Spleen (tissue), 11 donors: ENCODE results near the gene NACAD. TPM values are rescaled to one million over a fixed set of nuclear protein-coding genes. Genes with fewer than 3 reads are reported as not detected.
A peak's percentile ranks its signal among the peaks of the same experiment; 100 is the strongest.

Experiments used
- DNase-seq: peaks from one replicate; pipeline ENCODE4 v3.0.0-alpha.2; 2020
- H3K27ac ChIP-seq, 8 donors: fragments of 200-600 bp; sonication (generic) in 7 of 8; 1 replicate in 4 of 8; 2 replicates in 4 of 8; pipeline versions ENCODE4 v1.5.0 to v1.8.0; 2016 to 2021; ENCODE audit warnings: inconsistent platforms in 4 of 8, mild to moderate bottlenecking in 4 of 8, moderate library complexity in 1 of 8
- H3K27me3 ChIP-seq, 7 donors: fragments of 200-600 bp; sonication (generic) in 6 of 7; replicated peaks in 1 of 7; 1 replicate in 4 of 7; 2 replicates in 3 of 7; pipeline versions ENCODE4 v1.5.0 to v1.8.0; 2016 to 2021; ENCODE audit warnings: inconsistent platforms in 3 of 7, mild to moderate bottlenecking in 1 of 7
- H3K36me3 ChIP-seq, 6 donors: fragments of 200-600 bp; sonication (generic) in 5 of 6; 1 replicate in 4 of 6; 2 replicates in 2 of 6; pipeline versions ENCODE4 v1.5.0 to v1.8.0; 2016 to 2021; ENCODE audit warnings: inconsistent platforms in 2 of 6
- H3K4me1 ChIP-seq, 6 donors: fragments of 200-600 bp; sonication (generic) in 5 of 6; 1 replicate in 3 of 6; 2 replicates in 3 of 6; pipeline versions ENCODE4 v1.5.0 to v1.8.0; 2016 to 2021; ENCODE audit warnings: inconsistent platforms in 3 of 6
- H3K4me3 ChIP-seq, 8 donors: fragments of 200-600 bp; sonication (generic) in 7 of 8; 1 replicate in 4 of 8; 2 replicates in 4 of 8; pipeline versions ENCODE4 v1.5.0 to v1.8.0; 2016 to 2021; ENCODE audit warnings: inconsistent platforms in 4 of 8, mild to moderate bottlenecking in 4 of 8, moderate library complexity in 2 of 8
- H3K9me3 ChIP-seq, 8 donors: fragments of 200-600 bp; sonication (generic) in 7 of 8; 1 replicate in 4 of 8; 2 replicates in 4 of 8; pipeline versions ENCODE4 v1.5.0 to v1.8.0; 2016 to 2021; ENCODE audit warnings: inconsistent platforms in 4 of 8
- CTCF ChIP-seq, 11 experiments: fragments of 200-600 bp in 7 of 11; fragments of 450-650 bp in 4 of 11; sonication (generic) in 4 of 11; IDR thresholded peaks in 8 of 11; conservative IDR thresholded peaks in 3 of 11; 1 replicate in 7 of 11; 2 replicates in 4 of 11; pipeline versions ENCODE4 v1.4.0 to v1.8.0; 2016 to 2021; ENCODE audit warnings: antibody characterized with exemption in 11 of 11, inconsistent platforms in 4 of 11, mild to moderate bottlenecking in 1 of 11
- POLR2A ChIP-seq, 3 donors: fragments of 450-650 bp; IDR thresholded peaks; one replicate each; pipeline ENCODE4 v1.5.1; 2017; ENCODE audit warnings: antibody characterized with exemption in 3 of 3, mild to moderate bottlenecking in 1 of 3
- POLR2AphosphoS5 ChIP-seq, 3 donors: sonication (generic); formaldehyde crosslinking; IDR thresholded peaks; one replicate each; pipeline ENCODE4 v1.5.1; 2017; ENCODE audit warnings: antibody characterized with exemption in 3 of 3
- WGBS, 5 donors: extraction: QIAGEN DNeasy Blood & Tissue Kit in 3 of 5; methylation state at CpG; one replicate each; pipeline versions ENCODE4 v1.1.5 to v1.1.7; 2013 to 2018; 5-methylcytosine and 5-hydroxymethylcytosine counted together
- intact Hi-C: fragments of 100-400 bp; cut with DNase I; formaldehyde crosslinking; loops from one replicate; pipeline ENCODE4 v1.15.0; 2023; ENCODE audit warnings: low total_unique reads
- polyA plus RNA-seq, 3 donors: library from polyadenylated mRNA; stranded (reverse); fragments of 200-250 nt; gene quantifications; one replicate each; pipeline ENCODE4 v1.2.1, GENCODE V29; 2013
- total RNA-seq, 7 donors: library from RNA; depleted of rRNA in 3 of 7; stranded (reverse); fragments of >200 nt in 3 of 7; fragmentation: NEBNext Ultra II Directional in 4 of 7; extraction: Animal tissue kit (Norgen Biotek cat#: 25700) in 4 of 7; gene quantifications; one replicate each; pipeline versions ENCODE4 v1.1.0 to v1.2.1, GENCODE V29; 2016 to 2021
- donor health status: healthy with polysubstance abuse.
- donor health status: DM: no; HTN: no; CAD: no; lungs with moderate emphysema.
- donor health status: DM: no; HTN: no; CAD: no.
- donor health status: Bipolar disorder and iron deficiency.
- donor health status: healthy.
- donor health status: DM: no; HTN: no; CAD: no.
- donor health status: DM: yes; HTN: yes; CAD: no.

Gene NACAD
- total and polyA plus RNA-seq, 10 donors: 0.30 to 6.2 (median 1.7) TPM

- H3K27me3 ChIP-seq: no peaks in the 10 kb centered on the region
- no peaks in the 10 kb centered on the region for H3K9me3 ChIP-seq
- TF ChIP-seq POLR2A (IDR thresholded peaks at IDR 0.05) (no peak), POLR2AphosphoS5 (IDR thresholded peaks at IDR 0.05) (no peak), CTCF (IDR thresholded peaks at IDR 0.05 in 8 of 11, conservative IDR thresholded peaks at IDR 0.05 in 3 of 11) (no peak)
- H3K36me3 ChIP-seq: peaks cover 0 to 20% (median 18%) of the 10 kb centered on the region in 6 donors
- peaks cover 0 to 18% (median 5%) of the 10 kb centered on the region in 6 donors for H3K4me1 ChIP-seq
- intact Hi-C loops: no loop called here
- no peak for DNase-seq
- 86 to 91% (median 89%) methylated on average over 10 to 14 of the region's 14 CpGs for WGBS, 5 donors
- no peak overlapping the region for H3K27ac ChIP-seq
- no peak overlapping the region for H3K4me3 ChIP-seq
Observed at GRCh38 chr7:45080958-45081669, 7.7 kb downstream of the NACAD start.

- Histone ChIP-seq H3K4me1 (peaks cover 0 to 18% (median 5%) of the 10 kb centered on the region in 6 donors), H3K9me3 (no peaks in the 10 kb centered on the region), H3K27me3 (no peaks in the 10 kb centered on the region), H3K36me3 (peaks cover 0 to 27% (median 25%) of the 10 kb centered on the region in 6 donors), H3K27ac (no peak overlapping the region), H3K4me3 (no peak overlapping the region)
- TF ChIP-seq CTCF (IDR thresholded peaks at IDR 0.05 in 8 of 11, conservative IDR thresholded peaks at IDR 0.05 in 3 of 11) (no peak), POLR2AphosphoS5 (IDR thresholded peaks at IDR 0.05) (peak; percentile 13 to 65 (median 50)), POLR2A (IDR thresholded peaks at IDR 0.05) (no peak)
- no peak for DNase-seq
- intact Hi-C loops: no loop called here
- WGBS, 5 donors: 82 to 85% (median 85%) methylated on average over 10 to 17 of the region's 17 CpGs
Observed at GRCh38 chr7:45080265-45080957, 8.4 kb downstream of the NACAD start.

- H3K36me3 ChIP-seq: peaks cover 2 to 49% (median 47%) of the 10 kb centered on the region in 6 donors
- H3K9me3 ChIP-seq: no peaks in the 10 kb centered on the region
- no peak overlapping the region for H3K4me3 ChIP-seq
- intact Hi-C loops: no loop called here
- H3K27me3 ChIP-seq: no peaks in the 10 kb centered on the region
- no peak for DNase-seq
- WGBS, 5 donors: 75 to 81% (median 77%) methylated on average over 8 of the region's 8 CpGs
- H3K4me1 ChIP-seq: peaks cover 0 to 18% (median 5%) of the 10 kb centered on the region in 6 donors
- no peak overlapping the region for H3K27ac ChIP-seq
- no peak for TF ChIP-seq CTCF (IDR thresholded peaks at IDR 0.05 in 8 of 11, conservative IDR thresholded peaks at IDR 0.05 in 3 of 11)
- TF ChIP-seq POLR2AphosphoS5 (IDR thresholded peaks at IDR 0.05): no peak
- TF ChIP-seq POLR2A (IDR thresholded peaks at IDR 0.05): no peak
Observed at GRCh38 chr7:45078125-45078681, 10.6 kb downstream of the NACAD start.

- Histone ChIP-seq H3K4me3 (no peak overlapping the region), H3K4me1 (peaks cover 0 to 13% (median 4%) of the 10 kb centered on the region in 6 donors), H3K36me3 (peaks cover 5 to 55% (median 53%) of the 10 kb centered on the region in 6 donors), H3K9me3 (no peaks in the 10 kb centered on the region), H3K27ac (no peak overlapping the region), H3K27me3 (no peaks in the 10 kb centered on the region)
- DNase-seq: no peak
- TF ChIP-seq POLR2A (IDR thresholded peaks at IDR 0.05) (no peak), CTCF (IDR thresholded peaks at IDR 0.05 in 8 of 11, conservative IDR thresholded peaks at IDR 0.05 in 3 of 11) (no peak), POLR2AphosphoS5 (IDR thresholded peaks at IDR 0.05) (no peak)
- 84 to 99% (median 92%) methylated on average over 8 to 9 of the region's 9 CpGs for whole genome bisulfite sequencing, 5 donors
- intact Hi-C loops: no loop called here
Observed at GRCh38 chr7:45077579-45077978, 11.2 kb downstream of the NACAD start.
